OCI-LY3 (cell line): ENCODE data around the gene MYLK.

Experiments used
- CTCF ChIP-seq: fragments of 200-600, 300-600 bp; sonication (generic); IDR thresholded peaks from 2 replicates; pipeline ENCODE4 v1.5.1; 2014; ENCODE audit warnings: antibody characterized with exemption, low read length, low read depth
- EZH2phosphoT487 ChIP-seq: fragments of 200-600 bp; shearing (Covaris generic); IDR thresholded peaks from 2 replicates; pipeline ENCODE4 v1.6.1; 2018; ENCODE audit warnings: antibody characterized with exemption, mixed run types, low read depth

GRCh38 chr3:123791417-123791816 is 92.7 kb downstream of the MYLK start:
- TF ChIP-seq CTCF = no peak
- TF ChIP-seq EZH2phosphoT487 = no peak
